Osteocyte (in vitro differentiated cells): Measurements from ENCODE around the gene ZCCHC24. TPM values are rescaled to one million over a fixed set of nuclear protein-coding genes. Genes with fewer than 3 reads are reported as not detected.

ENCODE experiments used
- DNase-seq: peaks from one replicate; pipeline ENCODE4 v3.0.0; 2021; ENCODE audit warnings: mixed read lengths; ENCODE audit not compliant: unreplicated experiment; ENCODE audit errors: extremely low spot score
- H3K27ac Mint-ChIP-seq: one replicate; pipeline ENCODE4 v1.8.0; 2021; ENCODE audit warnings: mild to moderate bottlenecking, mixed read lengths; ENCODE audit not compliant: unreplicated experiment
- H3K27me3 Mint-ChIP-seq: one replicate; pipeline ENCODE4 v1.8.0; 2021; ENCODE audit warnings: mixed read lengths; ENCODE audit not compliant: unreplicated experiment
- H3K36me3 Mint-ChIP-seq: one replicate; pipeline ENCODE4 v1.8.0; 2021; ENCODE audit warnings: mixed read lengths; ENCODE audit not compliant: unreplicated experiment
- H3K4me1 Mint-ChIP-seq: one replicate; pipeline ENCODE4 v1.8.0; 2021; ENCODE audit warnings: mixed read lengths; ENCODE audit not compliant: unreplicated experiment
- H3K4me3 Mint-ChIP-seq: one replicate; pipeline ENCODE4 v1.8.0; 2021; ENCODE audit warnings: mild to moderate bottlenecking, moderate library complexity, mixed read lengths; ENCODE audit not compliant: unreplicated experiment
- H3K9me3 Mint-ChIP-seq: one replicate; pipeline ENCODE4 v1.8.0; 2021; ENCODE audit warnings: mixed read lengths; ENCODE audit not compliant: unreplicated experiment
- total RNA-seq: library from RNA; stranded (reverse); gene quantifications from 2 replicates; pipeline ENCODE4 v1.2.1, GENCODE V29; 2021
- TF ChIP-seq, protein P1 (sequence below): fragments of 200-600 bp; sonication (generic); IDR thresholded peaks from 2 replicates; pipeline ENCODE4 v1.5.0; 2021; ENCODE audit warnings: antibody characterized with exemption, mild to moderate bottlenecking, moderate library complexity

The ZCCHC24 gene
- total RNA-seq, 1 donor from 2014 or later, result 88.3 TPM

DNA sequence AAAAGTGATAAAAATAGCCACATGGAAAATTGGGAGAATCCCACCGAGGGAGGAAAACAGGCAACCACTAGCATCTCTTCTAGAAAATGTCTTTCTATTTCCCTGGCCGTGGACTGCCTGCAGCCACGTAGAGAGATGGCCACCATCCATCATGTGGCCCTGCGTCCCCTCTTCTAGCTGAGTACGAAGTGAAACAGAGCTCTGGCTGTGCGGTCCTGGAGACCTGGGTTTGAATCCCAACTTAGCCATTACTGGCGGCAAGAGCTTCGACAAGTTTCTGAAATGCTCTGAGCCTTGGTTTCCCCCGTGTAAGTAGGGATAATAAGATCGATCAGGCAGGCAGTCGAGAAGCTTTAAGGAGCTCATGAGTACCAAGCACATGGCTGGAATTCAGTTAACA is 32.9 kb downstream of the ZCCHC24 start:
- H3K4me1 Mint-ChIP-seq, result peaks cover 26% of the 10 kb centered on the region
- DNase-seq, result no peak
- TF ChIP-seq, protein P1, sequence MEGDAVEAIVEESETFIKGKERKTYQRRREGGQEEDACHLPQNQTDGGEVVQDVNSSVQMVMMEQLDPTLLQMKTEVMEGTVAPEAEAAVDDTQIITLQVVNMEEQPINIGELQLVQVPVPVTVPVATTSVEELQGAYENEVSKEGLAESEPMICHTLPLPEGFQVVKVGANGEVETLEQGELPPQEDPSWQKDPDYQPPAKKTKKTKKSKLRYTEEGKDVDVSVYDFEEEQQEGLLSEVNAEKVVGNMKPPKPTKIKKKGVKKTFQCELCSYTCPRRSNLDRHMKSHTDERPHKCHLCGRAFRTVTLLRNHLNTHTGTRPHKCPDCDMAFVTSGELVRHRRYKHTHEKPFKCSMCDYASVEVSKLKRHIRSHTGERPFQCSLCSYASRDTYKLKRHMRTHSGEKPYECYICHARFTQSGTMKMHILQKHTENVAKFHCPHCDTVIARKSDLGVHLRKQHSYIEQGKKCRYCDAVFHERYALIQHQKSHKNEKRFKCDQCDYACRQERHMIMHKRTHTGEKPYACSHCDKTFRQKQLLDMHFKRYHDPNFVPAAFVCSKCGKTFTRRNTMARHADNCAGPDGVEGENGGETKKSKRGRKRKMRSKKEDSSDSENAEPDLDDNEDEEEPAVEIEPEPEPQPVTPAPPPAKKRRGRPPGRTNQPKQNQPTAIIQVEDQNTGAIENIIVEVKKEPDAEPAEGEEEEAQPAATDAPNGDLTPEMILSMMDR, result no peak
- H3K36me3 Mint-ChIP-seq, result peaks cover 52% of the 10 kb centered on the region
- H3K27ac Mint-ChIP-seq, result no peak overlapping the region
- no peak overlapping the region for H3K4me3 Mint-ChIP-seq
- H3K9me3 Mint-ChIP-seq, result no peaks in the 10 kb centered on the region
- no peaks in the 10 kb centered on the region for H3K27me3 Mint-ChIP-seq

DNA sequence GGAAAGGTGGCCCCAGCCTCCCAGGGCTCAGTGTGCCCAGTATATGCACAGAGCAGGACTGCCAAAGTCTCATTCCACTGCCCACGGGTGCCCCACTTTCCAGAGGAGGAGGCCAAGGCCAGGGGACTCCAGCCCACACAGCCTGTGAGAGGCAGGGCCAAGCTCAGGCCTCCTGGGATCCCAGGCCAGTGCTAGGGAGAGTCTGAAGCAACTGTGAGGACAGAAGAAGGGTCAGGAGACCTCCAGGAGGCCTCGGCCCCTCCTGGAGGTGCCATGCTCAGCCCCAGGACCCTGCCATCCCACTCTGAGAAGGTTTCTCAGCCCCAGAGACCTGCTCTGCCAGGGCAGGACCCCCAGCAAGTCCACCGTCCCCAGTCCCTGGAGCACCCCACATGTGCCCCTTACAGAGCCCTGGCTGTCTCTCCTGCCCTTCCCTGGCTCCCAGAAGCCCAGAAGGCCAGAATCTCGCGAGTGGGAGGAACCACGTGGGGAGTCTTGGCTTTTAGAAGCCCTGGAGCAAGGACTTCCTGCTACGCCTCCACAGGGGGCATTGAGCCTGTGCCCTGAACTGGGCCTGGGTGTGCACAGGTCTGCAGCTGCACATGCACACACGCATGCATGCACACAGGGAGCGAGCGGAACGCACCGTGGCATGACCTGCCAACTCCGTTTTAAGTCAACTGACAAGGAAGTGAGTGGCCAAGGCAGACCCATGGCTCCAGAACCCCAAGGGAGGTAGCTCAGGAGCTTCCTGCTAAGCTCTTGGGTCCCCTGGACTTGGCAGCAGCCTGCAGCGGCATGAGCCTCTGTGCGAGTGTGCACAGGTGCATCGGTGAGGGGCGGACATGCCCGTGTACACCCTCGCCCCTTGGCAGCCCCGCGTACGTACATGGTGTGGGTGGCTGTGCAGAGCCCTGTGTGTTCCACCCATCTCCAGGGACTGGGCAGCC is 33.6 kb downstream of the ZCCHC24 start:
- DNase-seq, result no peak
- peaks cover 50% of the 10 kb centered on the region for H3K36me3 Mint-ChIP-seq
- H3K27me3 Mint-ChIP-seq, result no peaks in the 10 kb centered on the region
- H3K27ac Mint-ChIP-seq, result no peak overlapping the region
- H3K4me1 Mint-ChIP-seq, result peaks cover 26% of the 10 kb centered on the region
- no peaks in the 10 kb centered on the region for H3K9me3 Mint-ChIP-seq
- TF ChIP-seq, protein P1, result no peak
- no peak overlapping the region for H3K4me3 Mint-ChIP-seq

DNA sequence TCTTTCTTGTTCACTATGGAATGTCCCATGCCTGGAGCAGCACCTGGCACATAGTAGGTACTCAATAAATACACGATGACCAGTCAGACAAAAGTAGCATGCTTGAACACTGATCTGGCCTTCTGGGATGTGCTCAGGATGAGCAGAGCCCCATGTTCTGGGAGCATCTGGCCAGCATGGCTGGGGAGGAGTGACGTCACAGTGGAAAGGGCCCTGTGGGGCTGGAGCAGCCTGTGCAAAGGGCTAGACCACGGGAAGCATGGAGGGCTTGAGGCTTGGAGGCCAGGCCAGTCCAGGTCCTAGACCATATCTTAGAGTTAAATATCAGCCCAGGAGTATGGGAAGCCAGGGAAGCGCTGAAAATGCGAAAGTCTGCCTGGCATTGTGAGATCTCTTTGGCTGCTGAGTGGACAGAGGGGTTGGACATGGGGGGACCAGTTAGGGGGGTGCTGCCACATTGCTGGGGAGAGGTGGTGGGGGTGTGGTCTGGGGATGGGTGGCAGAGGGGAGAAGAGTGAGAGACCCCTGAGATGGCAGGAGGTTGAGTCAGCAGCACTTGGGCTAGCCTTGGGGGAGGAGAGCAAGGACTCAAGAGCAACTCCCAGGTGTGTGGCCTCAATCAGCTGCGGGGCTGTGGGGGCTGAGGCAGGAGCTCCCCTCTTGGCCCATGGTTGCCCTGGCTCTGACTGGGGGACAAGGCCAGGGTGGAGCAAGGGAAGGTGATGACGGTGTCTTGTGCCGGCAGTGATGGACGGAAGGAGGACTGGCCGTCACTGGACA is 34.9 kb downstream of the ZCCHC24 start:
- no peak for DNase-seq
- no peak overlapping the region for H3K27ac Mint-ChIP-seq
- TF ChIP-seq, protein P1, result no peak
- no peaks in the 10 kb centered on the region for H3K27me3 Mint-ChIP-seq
- no peak overlapping the region for H3K4me3 Mint-ChIP-seq
- no peaks in the 10 kb centered on the region for H3K9me3 Mint-ChIP-seq
- H3K36me3 Mint-ChIP-seq, result peaks cover 45% of the 10 kb centered on the region
- H3K4me1 Mint-ChIP-seq, result peaks cover 34% of the 10 kb centered on the region

DNA sequence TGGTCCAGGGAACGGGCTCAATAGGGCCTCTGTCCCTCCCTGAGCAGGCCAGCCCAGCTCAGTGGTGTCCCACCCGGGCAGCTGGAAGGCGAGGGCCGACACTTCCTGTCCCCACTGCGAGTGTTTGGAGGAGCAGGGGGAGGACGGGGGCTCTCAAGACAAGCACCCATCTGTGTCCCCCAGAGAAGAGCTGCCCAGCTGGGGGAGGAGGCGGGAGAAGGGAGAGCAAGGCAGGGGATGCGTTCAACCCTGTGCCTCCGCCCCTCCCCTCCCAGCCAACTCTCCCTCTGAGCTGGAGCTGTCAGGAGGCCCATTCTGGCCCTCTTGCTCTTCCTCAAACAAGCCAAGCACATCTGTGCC is 35.7 kb downstream of the ZCCHC24 start:
- peaks cover 38% of the 10 kb centered on the region for H3K36me3 Mint-ChIP-seq
- TF ChIP-seq, protein P1, result no peak
- no peak for DNase-seq
- H3K27ac Mint-ChIP-seq, result no peak overlapping the region
- no peak overlapping the region for H3K4me3 Mint-ChIP-seq
- H3K9me3 Mint-ChIP-seq, result no peaks in the 10 kb centered on the region
- H3K4me1 Mint-ChIP-seq, result peaks cover 38% of the 10 kb centered on the region
- no peaks in the 10 kb centered on the region for H3K27me3 Mint-ChIP-seq
